SK-N-SH treated with all-trans-retinoic acid at 6 μM for 48 hours (cell line): ENCODE data around the gene NXN.

Experiments
- ATAC-seq: fragments of 200-7000 bp; cut with Tn5 transposase; 3 replicates; pipeline ENCODE4 v1.9.1; 2020; ENCODE audit warnings: mild to moderate bottlenecking, moderate library complexity
- ARNTL ChIP-seq: fragments of 450-650 bp; formaldehyde crosslinking; IDR thresholded peaks from 2 replicates; pipeline ENCODE4 v1.5.0; 2020; ENCODE audit warnings: low read depth, mild to moderate bottlenecking, moderate library complexity, borderline replicate concordance
- BACH2 ChIP-seq: fragments of 250-450 bp; sonication (Bioruptor Pico); IDR thresholded peaks from 2 replicates; pipeline ENCODE4 v1.9.0; 2021; ENCODE audit warnings: mild to moderate bottlenecking, borderline replicate concordance
- CSDC2 ChIP-seq: fragments of 250-450 bp; sonication (Bioruptor Pico); IDR thresholded peaks from 2 replicates; pipeline ENCODE4 v1.5.0; 2020; ENCODE audit warnings: mild to moderate bottlenecking, moderate library complexity
- CSRNP3 ChIP-seq: fragments of 250-450 bp; sonication (Bioruptor Pico); IDR thresholded peaks from 2 replicates; pipeline ENCODE4 v1.5.1; 2021; ENCODE audit warnings: mild to moderate bottlenecking, moderate library complexity
- ESRRG ChIP-seq: fragments of 250-450 bp; sonication (Bioruptor Pico); IDR thresholded peaks from 2 replicates; pipeline ENCODE4 v1.6.1; 2021; ENCODE audit warnings: mild to moderate bottlenecking
- GLIS3 ChIP-seq: fragments of 250-450 bp; sonication (Bioruptor Pico); IDR thresholded peaks from 2 replicates; pipeline ENCODE4 v1.5.0; 2020; ENCODE audit warnings: mild to moderate bottlenecking, moderate library complexity
- ISL1 ChIP-seq: fragments of 250-450 bp; sonication (Bioruptor Pico); IDR thresholded peaks from 2 replicates; pipeline ENCODE4 v2.1.2; 2022; ENCODE audit warnings: mild to moderate bottlenecking, moderate library complexity
- OSR1 ChIP-seq: fragments of 250-450 bp; sonication (Bioruptor Pico); IDR thresholded peaks from 2 replicates; pipeline ENCODE4 v1.8.0; 2022; ENCODE audit warnings: moderate library complexity, mild to moderate bottlenecking, inconsistent platforms
- PPARA ChIP-seq: fragments of 250-450 bp; sonication (Bioruptor Pico); IDR thresholded peaks from 2 replicates; pipeline ENCODE4 v1.5.0; 2020; ENCODE audit warnings: mild to moderate bottlenecking, borderline replicate concordance
- RARB ChIP-seq: fragments of 250-450 bp; sonication (Bioruptor Pico); IDR thresholded peaks from 2 replicates; pipeline ENCODE4 v1.8.0; 2021; ENCODE audit warnings: mild to moderate bottlenecking, moderate library complexity
- SNAI2 ChIP-seq: fragments of 250-450 bp; sonication (Bioruptor Pico); IDR thresholded peaks from 2 replicates; pipeline ENCODE4 v1.5.0; 2020; ENCODE audit warnings: mild to moderate bottlenecking, moderate library complexity
- TCF4 ChIP-seq: fragments of 250-450 bp; sonication (Bioruptor Pico); IDR thresholded peaks from 2 replicates; pipeline ENCODE4 v1.8.0; 2021; ENCODE audit warnings: mild to moderate bottlenecking, moderate library complexity, borderline replicate concordance
- ZC3H10 ChIP-seq: fragments of 250-450 bp; sonication (Bioruptor Pico); IDR thresholded peaks from 2 replicates; pipeline ENCODE4 v1.5.1; 2021; ENCODE audit warnings: mild to moderate bottlenecking, moderate library complexity
- ZFP3 ChIP-seq: fragments of 250-450 bp; sonication (Bioruptor Pico); IDR thresholded peaks from 2 replicates; pipeline ENCODE4 v1.5.0; 2020; ENCODE audit warnings: mild to moderate bottlenecking, moderate library complexity
- ZNF565 ChIP-seq: fragments of 450-650 bp; formaldehyde crosslinking; conservative IDR thresholded peaks from 2 replicates; pipeline ENCODE4 v1.5.0; 2020; ENCODE audit warnings: low read depth, mild to moderate bottlenecking, moderate library complexity
- ZNF70 ChIP-seq: fragments of 450-650 bp; formaldehyde crosslinking; IDR thresholded peaks from 2 replicates; pipeline ENCODE4 v1.5.0; 2020; ENCODE audit warnings: mild to moderate bottlenecking, moderate library complexity
- ZNF8 ChIP-seq: fragments of 450-650 bp; formaldehyde crosslinking; IDR thresholded peaks from 2 replicates; pipeline ENCODE4 v1.5.0; 2020; ENCODE audit warnings: mild to moderate bottlenecking, moderate library complexity
- TF ChIP-seq, protein P1 (sequence below): fragments of 250-450 bp; sonication (Bioruptor Pico); IDR thresholded peaks from 2 replicates; pipeline ENCODE4 v1.8.0; 2021; ENCODE audit warnings: low read depth, mild to moderate bottlenecking, moderate library complexity, borderline replicate concordance
- TF ChIP-seq, protein P2 (sequence below): fragments of 250-450 bp; sonication (Bioruptor Pico); IDR thresholded peaks from 2 replicates; pipeline ENCODE4 v1.5.1; 2020; ENCODE audit warnings: low read depth, mild to moderate bottlenecking, moderate library complexity
- TF ChIP-seq, protein P3 (sequence below): fragments of 250-450 bp; sonication (Bioruptor Pico); IDR thresholded peaks from 2 replicates; pipeline ENCODE4 v1.5.0; 2020; ENCODE audit warnings: mild to moderate bottlenecking, moderate library complexity

Gene NXN

GRCh38 chr17:916315-916714 lies 63.3 kb downstream of the NXN start (continued):
- no peak for TF ChIP-seq ESRRG
- TF ChIP-seq OSR1 = no peak
- TF ChIP-seq ARNTL = no peak
- no peak for TF ChIP-seq RARB

- TF ChIP-seq ZFP3 (CRISPR knock-in tag) = no peak
- TF ChIP-seq ISL1 (CRISPR knock-in tag) = no peak
- TF ChIP-seq, protein P1, sequence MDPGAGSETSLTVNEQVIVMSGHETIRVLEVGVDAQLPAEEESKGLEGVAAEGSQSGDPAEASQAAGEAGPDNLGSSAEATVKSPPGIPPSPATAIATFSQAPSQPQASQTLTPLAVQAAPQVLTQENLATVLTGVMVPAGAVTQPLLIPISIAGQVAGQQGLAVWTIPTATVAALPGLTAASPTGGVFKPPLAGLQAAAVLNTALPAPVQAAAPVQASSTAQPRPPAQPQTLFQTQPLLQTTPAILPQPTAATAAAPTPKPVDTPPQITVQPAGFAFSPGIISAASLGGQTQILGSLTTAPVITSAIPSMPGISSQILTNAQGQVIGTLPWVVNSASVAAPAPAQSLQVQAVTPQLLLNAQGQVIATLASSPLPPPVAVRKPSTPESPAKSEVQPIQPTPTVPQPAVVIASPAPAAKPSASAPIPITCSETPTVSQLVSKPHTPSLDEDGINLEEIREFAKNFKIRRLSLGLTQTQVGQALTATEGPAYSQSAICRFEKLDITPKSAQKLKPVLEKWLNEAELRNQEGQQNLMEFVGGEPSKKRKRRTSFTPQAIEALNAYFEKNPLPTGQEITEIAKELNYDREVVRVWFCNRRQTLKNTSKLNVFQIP = no peak
- TF ChIP-seq, protein P2, sequence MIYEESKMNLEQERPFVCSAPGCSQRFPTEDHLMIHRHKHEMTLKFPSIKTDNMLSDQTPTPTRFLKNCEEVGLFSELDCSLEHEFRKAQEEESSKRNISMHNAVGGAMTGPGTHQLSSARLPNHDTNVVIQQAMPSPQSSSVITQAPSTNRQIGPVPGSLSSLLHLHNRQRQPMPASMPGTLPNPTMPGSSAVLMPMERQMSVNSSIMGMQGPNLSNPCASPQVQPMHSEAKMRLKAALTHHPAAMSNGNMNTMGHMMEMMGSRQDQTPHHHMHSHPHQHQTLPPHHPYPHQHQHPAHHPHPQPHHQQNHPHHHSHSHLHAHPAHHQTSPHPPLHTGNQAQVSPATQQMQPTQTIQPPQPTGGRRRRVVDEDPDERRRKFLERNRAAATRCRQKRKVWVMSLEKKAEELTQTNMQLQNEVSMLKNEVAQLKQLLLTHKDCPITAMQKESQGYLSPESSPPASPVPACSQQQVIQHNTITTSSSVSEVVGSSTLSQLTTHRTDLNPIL = no peak
- TF ChIP-seq GLIS3 (CRISPR knock-in tag) = no peak
- no peak for ATAC-seq
Measured at GRCh38 chr17:915538-916201, 63.9 kb downstream of the NXN start.

GRCh38 chr17:914561-914960 lies 65.0 kb downstream of the NXN start:
- TF ChIP-seq CSDC2 (CRISPR knock-in tag) (no peak), ZNF565 (CRISPR knock-in tag) (no peak), ZC3H10 (no peak), CSRNP3 (CRISPR knock-in tag) (no peak), ZNF70 (no peak), OSR1 (no peak), ISL1 (CRISPR knock-in tag) (no peak), PPARA (CRISPR knock-in tag) (no peak), BACH2 (CRISPR knock-in tag) (no peak)
- TF ChIP-seq, protein P2 = no peak
- ATAC-seq = no peak

GRCh38 chr17:913207-913606 lies 66.4 kb downstream of the NXN start:
- no peak for TF ChIP-seq RARB
- no peak for TF ChIP-seq ISL1 (CRISPR knock-in tag)
- TF ChIP-seq ZNF70 = no peak
- TF ChIP-seq ARNTL = no peak
- TF ChIP-seq TCF4 (CRISPR knock-in tag) = no peak
- TF ChIP-seq PPARA (CRISPR knock-in tag) = no peak
- TF ChIP-seq SNAI2 = no peak
- TF ChIP-seq ZC3H10 = no peak
- TF ChIP-seq, protein P1 = no peak
- TF ChIP-seq, protein P3, sequence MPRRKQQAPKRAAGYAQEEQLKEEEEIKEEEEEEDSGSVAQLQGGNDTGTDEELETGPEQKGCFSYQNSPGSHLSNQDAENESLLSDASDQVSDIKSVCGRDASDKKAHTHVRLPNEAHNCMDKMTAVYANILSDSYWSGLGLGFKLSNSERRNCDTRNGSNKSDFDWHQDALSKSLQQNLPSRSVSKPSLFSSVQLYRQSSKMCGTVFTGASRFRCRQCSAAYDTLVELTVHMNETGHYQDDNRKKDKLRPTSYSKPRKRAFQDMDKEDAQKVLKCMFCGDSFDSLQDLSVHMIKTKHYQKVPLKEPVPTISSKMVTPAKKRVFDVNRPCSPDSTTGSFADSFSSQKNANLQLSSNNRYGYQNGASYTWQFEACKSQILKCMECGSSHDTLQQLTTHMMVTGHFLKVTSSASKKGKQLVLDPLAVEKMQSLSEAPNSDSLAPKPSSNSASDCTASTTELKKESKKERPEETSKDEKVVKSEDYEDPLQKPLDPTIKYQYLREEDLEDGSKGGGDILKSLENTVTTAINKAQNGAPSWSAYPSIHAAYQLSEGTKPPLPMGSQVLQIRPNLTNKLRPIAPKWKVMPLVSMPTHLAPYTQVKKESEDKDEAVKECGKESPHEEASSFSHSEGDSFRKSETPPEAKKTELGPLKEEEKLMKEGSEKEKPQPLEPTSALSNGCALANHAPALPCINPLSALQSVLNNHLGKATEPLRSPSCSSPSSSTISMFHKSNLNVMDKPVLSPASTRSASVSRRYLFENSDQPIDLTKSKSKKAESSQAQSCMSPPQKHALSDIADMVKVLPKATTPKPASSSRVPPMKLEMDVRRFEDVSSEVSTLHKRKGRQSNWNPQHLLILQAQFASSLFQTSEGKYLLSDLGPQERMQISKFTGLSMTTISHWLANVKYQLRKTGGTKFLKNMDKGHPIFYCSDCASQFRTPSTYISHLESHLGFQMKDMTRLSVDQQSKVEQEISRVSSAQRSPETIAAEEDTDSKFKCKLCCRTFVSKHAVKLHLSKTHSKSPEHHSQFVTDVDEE = no peak
- no peak for TF ChIP-seq ZNF8 (CRISPR knock-in tag)
- no peak for ATAC-seq
